NCI-H1436 (cell line): Measurements from ENCODE around the gene NTSR1.

ENCODE experiments used
- DNase-seq: peaks from one replicate; lab custom pipeline; 2025; lab: John Stamatoyannopoulos, UW

The NTSR1 gene

DNA sequence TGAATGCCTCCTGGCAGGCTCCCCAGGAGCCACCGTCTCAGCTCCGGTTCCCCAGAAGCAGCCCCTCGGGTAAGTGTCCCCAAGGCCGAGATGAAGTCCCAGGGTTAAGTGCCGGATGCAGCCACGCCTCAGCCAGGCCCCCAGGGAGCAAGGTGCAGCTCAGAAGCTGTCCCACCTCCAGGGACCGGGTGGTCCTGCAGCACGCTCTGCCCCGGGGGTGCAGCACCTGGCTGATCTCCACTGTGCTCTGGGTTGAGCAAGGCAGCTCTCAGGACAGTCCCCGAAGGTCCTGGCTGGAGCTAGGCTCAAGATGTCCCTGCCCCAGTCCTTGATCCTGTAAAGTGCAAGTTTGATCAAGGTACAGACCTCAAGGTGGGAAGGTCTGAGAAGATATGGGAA, 15.1 kb upstream of the NTSR1 start:
- DNase-seq: no peak

DNA sequence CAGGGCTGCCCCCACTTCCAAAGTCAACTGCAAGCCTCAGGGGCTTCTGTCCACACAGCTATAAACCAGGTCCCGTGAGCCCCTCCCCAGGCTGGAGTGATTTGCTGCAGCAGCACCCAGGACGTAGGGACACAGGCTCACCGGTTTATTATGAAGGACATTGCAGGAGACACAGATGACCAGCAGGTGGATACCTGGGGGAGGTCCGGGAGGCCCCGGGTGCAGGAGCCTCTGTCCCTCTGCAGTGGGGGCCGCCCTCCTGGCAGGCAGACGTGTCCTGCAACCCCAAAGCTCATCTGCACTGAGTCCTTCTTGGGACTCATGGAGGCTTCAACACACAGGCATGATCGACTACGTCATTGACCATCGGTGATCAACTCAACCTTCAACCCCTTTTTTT, 14.5 kb upstream of the NTSR1 start:
- DNase-seq: no peak

GRCh38 chr20:62694868-62695267, 13.8 kb upstream of the NTSR1 start:
- no peak for DNase-seq

GRCh38 chr20:62695448-62696414, 12.9 kb upstream of the NTSR1 start:
- DNase-seq: no peak

GRCh38 chr20:62696434-62696957, 12.1 kb upstream of the NTSR1 start:
- peak; percentile 23 for DNase-seq

- DNase-seq: no peak
Measured at GRCh38 chr20:62696989-62697388, 11.6 kb upstream of the NTSR1 start.

- DNase-seq: peak; percentile 38
Measured at GRCh38 chr20:62697468-62697912, 11.1 kb upstream of the NTSR1 start.

DNA sequence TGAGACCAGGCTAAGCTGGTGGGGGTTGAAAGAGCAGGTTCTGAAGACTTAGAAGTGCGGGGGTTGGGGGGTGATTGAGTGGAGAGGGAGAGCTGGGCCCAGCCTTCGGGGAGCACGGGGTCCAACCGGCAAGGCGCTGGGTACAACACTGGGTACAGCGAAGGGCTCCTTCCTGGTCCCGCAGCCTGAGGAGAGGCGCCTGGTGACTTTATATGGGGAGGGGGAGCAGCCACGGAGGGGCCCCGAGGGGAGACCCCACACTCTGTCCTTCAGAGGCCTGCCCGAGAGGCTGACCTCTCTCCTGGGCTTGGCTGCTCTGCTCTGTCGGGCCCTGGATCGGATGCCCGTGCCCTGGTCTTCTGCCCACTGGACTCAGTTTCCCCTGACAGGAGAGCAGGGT, 10.4 kb upstream of the NTSR1 start:
- DNase-seq: no peak

DNA sequence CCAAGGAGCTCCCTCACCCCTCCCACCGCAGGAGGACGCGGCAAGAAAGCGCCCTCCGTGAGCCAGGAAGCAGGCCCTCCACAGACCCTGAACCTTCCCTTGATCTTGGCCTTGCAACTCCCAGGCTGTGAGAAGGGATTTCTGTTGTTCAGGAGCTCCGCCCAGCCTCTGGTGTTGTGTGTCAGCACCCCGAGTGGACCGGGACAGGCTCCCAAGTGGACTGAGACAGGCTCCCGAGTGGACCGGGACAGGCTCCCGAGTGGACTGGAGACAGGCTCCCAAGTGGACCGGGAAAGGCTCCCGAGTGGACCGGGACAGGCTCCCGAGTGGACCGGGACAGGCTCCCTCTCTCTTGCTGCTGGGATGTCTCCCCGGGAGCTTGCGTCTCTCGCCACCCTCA, 9.3 kb upstream of the NTSR1 start:
- DNase-seq: no peak

DNA sequence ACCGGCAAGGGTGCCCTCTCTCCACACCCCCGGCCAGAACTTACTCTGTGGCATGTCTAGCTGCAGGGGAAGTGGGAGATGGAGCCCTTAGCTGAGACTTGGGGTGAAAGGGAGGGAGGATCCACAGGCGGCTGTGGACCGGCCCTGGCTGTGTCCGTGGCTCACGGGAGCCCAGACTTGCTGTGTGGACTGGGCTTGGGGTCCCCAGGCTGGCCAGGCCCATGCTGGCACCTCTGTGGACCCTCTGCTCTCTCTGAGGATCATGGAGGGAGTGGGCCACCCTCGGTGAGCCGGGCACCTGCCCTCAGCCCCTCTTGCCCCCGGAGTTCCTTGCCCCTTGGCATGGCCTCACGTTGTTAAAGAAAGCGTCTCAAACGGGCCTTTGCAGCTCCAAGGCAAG, 8.9 kb upstream of the NTSR1 start:
- no peak for DNase-seq

DNA sequence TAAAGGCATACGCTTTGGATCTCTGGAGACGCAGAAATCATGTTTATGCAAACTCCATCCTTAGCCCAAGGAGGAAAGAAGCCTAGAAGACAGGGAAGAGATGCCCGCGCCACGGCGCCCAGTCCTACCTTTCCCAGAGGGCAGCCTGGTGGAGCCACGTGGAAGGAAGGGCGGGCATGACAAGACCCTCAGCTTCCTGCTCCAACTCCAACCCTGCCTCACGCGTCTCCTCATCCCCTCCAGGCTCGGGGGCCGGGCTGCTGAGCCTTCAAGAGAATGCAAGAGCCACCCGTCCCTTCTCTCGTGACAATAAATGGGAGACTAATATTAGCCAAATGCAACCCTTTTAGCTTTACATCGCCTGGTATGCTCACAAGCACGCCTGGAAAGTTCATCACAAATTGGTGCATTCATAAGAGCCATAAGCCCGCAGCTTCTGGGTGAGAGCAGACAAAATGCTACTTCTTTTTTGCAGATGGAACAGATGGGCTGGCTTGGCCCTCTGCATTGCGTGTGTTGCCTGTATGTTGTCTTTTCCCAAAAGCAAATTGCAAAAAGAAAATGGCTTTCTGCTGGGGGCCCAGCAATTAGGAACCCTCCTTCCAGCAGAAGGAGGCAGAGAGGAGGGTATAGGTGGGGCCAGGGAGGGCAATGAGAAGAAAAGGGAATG, 8.2 kb upstream of the NTSR1 start:
- no peak for DNase-seq

DNA sequence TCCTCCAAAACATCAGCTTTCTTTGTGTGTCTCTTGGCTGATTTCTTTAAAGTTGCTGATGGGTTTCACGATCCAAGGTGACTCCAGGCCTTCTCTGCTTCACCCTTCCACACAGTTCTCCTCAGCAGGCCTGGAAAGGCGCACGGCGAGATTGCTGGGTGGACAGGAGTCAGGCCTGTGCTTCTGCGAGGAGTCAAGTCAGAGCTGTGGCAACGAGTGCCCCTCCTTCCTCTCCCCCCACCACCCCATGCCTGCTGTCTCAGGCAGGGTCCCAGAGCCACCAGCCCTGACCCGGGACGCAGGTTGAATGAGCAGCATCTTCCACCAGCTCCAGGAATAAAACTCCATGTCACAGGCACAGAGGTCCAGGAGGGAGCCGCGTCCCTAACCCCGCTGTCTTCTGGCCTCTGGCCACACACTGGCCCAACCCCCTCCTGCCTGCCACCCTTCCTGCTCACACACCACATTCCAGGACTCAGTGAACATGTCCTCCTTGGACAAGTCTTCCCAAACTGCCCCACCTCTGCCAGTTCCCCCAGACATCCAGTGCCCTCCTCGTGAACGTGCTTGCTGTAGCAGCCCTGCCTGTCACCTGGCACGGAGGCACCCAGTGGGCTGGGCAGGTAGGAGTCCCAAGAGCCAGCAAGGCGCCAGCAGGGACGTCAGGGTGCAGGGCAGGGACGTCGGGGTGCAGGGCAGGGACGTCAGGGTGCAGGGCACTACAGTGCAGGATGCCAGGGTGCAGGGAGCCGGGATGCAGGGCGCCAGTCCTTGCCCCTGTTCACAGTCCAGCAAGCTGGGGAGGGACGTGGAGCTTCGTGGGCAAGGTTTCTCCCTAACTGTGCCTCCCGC, 7.2 kb upstream of the NTSR1 start:
- no peak for DNase-seq

DNA sequence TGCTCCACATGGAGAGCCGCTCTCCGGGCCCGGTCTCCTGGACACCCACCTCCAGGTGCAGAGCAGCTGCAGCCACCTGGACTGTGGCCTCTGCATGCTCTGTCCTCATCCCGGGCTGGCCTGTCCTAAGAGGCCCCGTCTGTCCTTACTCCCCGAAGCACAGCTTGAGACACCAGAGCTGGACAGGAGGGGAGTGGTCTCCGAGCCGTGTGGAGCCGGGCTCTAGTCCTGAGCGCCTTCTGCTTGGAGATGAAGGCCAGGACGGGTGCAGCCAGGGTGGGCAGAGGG, 6.7 kb upstream of the NTSR1 start:
- no peak for DNase-seq

GRCh38 chr20:62702895-62703852, 5.5 kb upstream of the NTSR1 start:
- DNase-seq: no peak

GRCh38 chr20:62703853-62704228, 4.8 kb upstream of the NTSR1 start:
- no peak for DNase-seq

- DNase-seq: peak; percentile 32
Measured at GRCh38 chr20:62704341-62704948, 4.2 kb upstream of the NTSR1 start.

GRCh38 chr20:62705627-62706026, 3.0 kb upstream of the NTSR1 start:
- no peak for DNase-seq

GRCh38 chr20:62706344-62706743, 2.3 kb upstream of the NTSR1 start:
- DNase-seq: no peak

GRCh38 chr20:62706857-62707256, 1.8 kb upstream of the NTSR1 start:
- no peak for DNase-seq

- no peak for DNase-seq
Measured at GRCh38 chr20:62707276-62707920, 1.2 kb upstream of the NTSR1 start.
